CD8-positive, alpha-beta memory T cell (primary cell): ENCODE data around the gene BAG5. TPM values are rescaled to one million over a fixed set of nuclear protein-coding genes. Genes with fewer than 3 reads are reported as not detected.

Experiments used
- CTCF ChIA-PET: fragments of 350-600 bp; sonication (Branson Sonifier 250); formaldehyde crosslinking; loops from one replicate; lab custom pipeline; 2021; ENCODE audit warnings: antibody characterized with exemption; lab: Charles Lee
- POLR2A ChIA-PET: fragments of 350-600 bp; sonication (Branson Sonifier 250); formaldehyde crosslinking; loops from one replicate; lab custom pipeline; 2021; ENCODE audit warnings: antibody characterized with exemption; lab: Charles Lee
- DNase-seq, 5 donors: peaks; one replicate each; pipeline versions ENCODE4 v3.0.0 to v3.0.0-alpha.2; 2020 to 2022; ENCODE audit warnings: mixed read lengths in 1 of 5
- H3K27ac ChIP-seq: one replicate; pipeline ENCODE4 v1.7.0; 2013; ENCODE audit warnings: low read depth, mild to moderate bottlenecking, low read length, moderate library complexity
- H3K27me3 ChIP-seq: 2 replicates; pipeline ENCODE4 v1.7.0; 2013; ENCODE audit warnings: low read length, mild to moderate bottlenecking; ENCODE audit not compliant: insufficient read depth, poor library complexity, severe bottlenecking
- H3K36me3 ChIP-seq: 2 replicates; pipeline ENCODE4 v1.7.0; 2013; ENCODE audit warnings: mild to moderate bottlenecking, low read length, moderate library complexity; ENCODE audit not compliant: insufficient read depth
- H3K4me1 ChIP-seq: 2 replicates; pipeline ENCODE4 v1.7.0; 2013; ENCODE audit warnings: mild to moderate bottlenecking, low read length, moderate library complexity; ENCODE audit not compliant: insufficient read depth
- H3K4me3 ChIP-seq: 2 replicates; pipeline ENCODE4 v1.7.0; 2013; ENCODE audit warnings: mild to moderate bottlenecking, low read length
- H3K9me3 ChIP-seq: 2 replicates; pipeline ENCODE4 v1.7.0; 2013; ENCODE audit warnings: mild to moderate bottlenecking, low read length
- H3K27ac Mint-ChIP-seq, 8 donors: one replicate each; pipeline ENCODE4 v1.8.0; 2020 to 2021; ENCODE audit warnings: mixed read lengths in 8 of 8, mild to moderate bottlenecking in 6 of 8, inconsistent platforms in 3 of 8, moderate library complexity in 3 of 8
- H3K27me3 Mint-ChIP-seq, 2 donors: one replicate each; pipeline ENCODE4 v1.8.0; 2020 to 2021; ENCODE audit warnings: mixed read lengths in 2 of 2, mild to moderate bottlenecking in 1 of 2, moderate library complexity in 1 of 2
- H3K36me3 Mint-ChIP-seq, 3 donors: one replicate each; pipeline ENCODE4 v1.8.0; 2020 to 2021; ENCODE audit warnings: mixed read lengths in 3 of 3, inconsistent platforms in 1 of 3, mild to moderate bottlenecking in 1 of 3
- H3K4me1 Mint-ChIP-seq, 3 donors: one replicate each; pipeline ENCODE4 v1.8.0; 2020 to 2021; ENCODE audit warnings: mixed read lengths in 3 of 3, inconsistent platforms in 1 of 3, mild to moderate bottlenecking in 1 of 3
- H3K4me3 Mint-ChIP-seq, 7 donors: one replicate each; pipeline ENCODE4 v1.8.0; 2020 to 2021; ENCODE audit warnings: mixed read lengths in 7 of 7, mild to moderate bottlenecking in 6 of 7, moderate library complexity in 4 of 7, inconsistent platforms in 2 of 7
- H3K9me3 Mint-ChIP-seq, 5 donors: one replicate each; pipeline ENCODE4 v1.8.0; 2020 to 2022; ENCODE audit warnings: mixed read lengths in 5 of 5, mild to moderate bottlenecking in 3 of 5, moderate library complexity in 2 of 5, inconsistent platforms in 1 of 5
- polyA plus RNA-seq: library from polyadenylated mRNA; unstranded; fragments of 300-500 nt; fragmentation: Illumina TruSeq; gene quantifications from one replicate; pipeline ENCODE4 v1.2.3, GENCODE V29; 2021
- total RNA-seq, 2 experiments: library from RNA; stranded (reverse); gene quantifications; one replicate each; pipeline ENCODE4 v1.2.3, GENCODE V29; 2021

BAG5 gene
- total and polyA plus RNA-seq, 3 experiments from 2014 or later, result 35.9 to 40.7 (median 38.1) TPM

DNA sequence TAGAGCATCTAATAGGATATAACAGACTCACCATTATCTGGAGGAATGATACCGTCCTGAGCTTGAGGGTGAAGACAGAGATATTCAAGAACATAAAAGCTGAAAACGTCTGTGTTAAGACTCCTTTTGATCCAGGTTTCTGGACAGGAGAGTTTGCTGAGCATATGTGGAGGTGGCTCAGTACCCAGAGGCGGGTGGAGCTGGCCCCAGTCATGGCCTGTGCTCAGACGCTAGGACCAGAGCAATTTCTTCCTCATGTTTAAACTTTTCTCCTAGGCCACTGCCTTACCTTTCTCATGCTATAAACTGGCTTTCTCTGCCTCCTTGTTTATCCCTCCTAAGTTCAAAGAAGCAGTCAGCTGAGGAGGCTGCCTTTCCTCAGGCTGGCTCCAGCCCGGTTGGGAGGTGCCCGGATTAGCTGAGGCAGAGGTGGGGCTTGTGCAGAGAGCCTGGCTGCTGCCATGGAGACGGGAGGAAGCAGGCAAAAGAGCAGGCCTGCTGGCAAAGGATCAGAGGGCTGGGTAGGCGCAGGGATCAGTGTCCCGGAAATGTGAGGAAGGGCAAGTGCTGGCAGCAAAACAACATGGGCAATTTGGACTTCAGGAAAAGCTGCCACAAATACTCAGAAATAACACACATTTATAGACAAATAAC lies 14.0 kb upstream of the BAG5 start:
- Mint-ChIP-seq H3K4me3 (no peak overlapping the region), H3K36me3 (peaks cover 0 to 58% (median 8%) of the 10 kb centered on the region in 3 donors), H3K9me3 (no peaks in the 10 kb centered on the region), H3K27me3 (no peaks in the 10 kb centered on the region), H3K27ac (peak overlapping the region in 1 of 8 donors; percentile 38), H3K4me1 (peaks cover 0 to 3% (median 0%) of the 10 kb centered on the region in 3 donors)
- Histone ChIP-seq H3K4me1 (no peaks in the 10 kb centered on the region), H3K27ac (no peak overlapping the region), H3K36me3 (peaks cover 16% of the 10 kb centered on the region), H3K9me3 (no peaks in the 10 kb centered on the region), H3K27me3 (no peaks in the 10 kb centered on the region), H3K4me3 (no peak overlapping the region)
- ChIA-PET CTCF (no interaction called here), POLR2A (no interaction called here)
- no peak for DNase-seq

DNA sequence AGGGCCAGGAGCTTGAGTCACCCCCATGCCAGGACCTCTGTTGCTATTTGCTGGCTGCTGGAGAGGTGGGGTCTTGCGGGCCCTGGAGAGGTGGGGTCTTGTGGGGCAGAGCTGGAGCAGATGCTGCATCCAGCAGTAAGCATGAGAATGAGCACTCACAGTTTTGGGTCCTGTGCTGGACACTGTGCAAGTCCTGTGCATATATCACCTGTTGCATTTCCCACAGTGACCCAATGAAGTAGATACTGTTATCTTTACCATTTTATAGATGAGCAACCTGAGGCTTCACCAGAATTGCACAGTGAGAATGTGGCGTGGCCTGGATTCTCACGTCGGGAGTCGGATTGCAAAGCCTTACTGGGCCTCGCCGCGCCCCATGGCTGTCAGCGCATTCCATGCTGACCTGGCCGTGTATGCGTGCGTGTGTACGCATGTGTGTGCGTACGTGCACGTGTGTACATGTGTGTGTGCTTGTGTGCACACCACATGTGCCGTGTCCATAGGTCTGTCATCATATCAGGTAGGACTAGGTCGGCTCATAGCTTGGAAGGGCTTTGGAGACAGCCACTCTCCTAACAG lies 12.3 kb upstream of the BAG5 start:
- Histone ChIP-seq H3K27ac (no peak overlapping the region), H3K36me3 (peaks cover 16% of the 10 kb centered on the region), H3K4me1 (no peaks in the 10 kb centered on the region), H3K27me3 (no peaks in the 10 kb centered on the region), H3K9me3 (no peaks in the 10 kb centered on the region), H3K4me3 (no peak overlapping the region)
- POLR2A ChIA-PET, result no interaction called here
- no peaks in the 10 kb centered on the region for H3K27me3 Mint-ChIP-seq
- no peak overlapping the region for H3K27ac Mint-ChIP-seq
- H3K4me1 Mint-ChIP-seq, result peaks cover 0 to 3% (median 0%) of the 10 kb centered on the region in 3 donors
- no peak for DNase-seq
- no peak overlapping the region for H3K4me3 Mint-ChIP-seq
- CTCF ChIA-PET, result no interaction called here
- H3K36me3 Mint-ChIP-seq, result peaks cover 0 to 52% (median 8%) of the 10 kb centered on the region in 3 donors
- no peaks in the 10 kb centered on the region for H3K9me3 Mint-ChIP-seq

- ChIA-PET CTCF (no interaction called here), POLR2A (interaction anchor here (0.6 kb wide), 1 partner anchor 693 kb away, joined by 8 read pairs; no protein-coding TSS in a partner anchor)
- Mint-ChIP-seq H3K9me3 (no peaks in the 10 kb centered on the region), H3K27ac (peak overlapping the region in 1 of 8 donors; percentile 51), H3K4me3 (no peak overlapping the region), H3K36me3 (peaks cover 0 to 52% (median 8%) of the 10 kb centered on the region in 3 donors), H3K4me1 (peaks cover 0 to 4% (median 4%) of the 10 kb centered on the region in 3 donors), H3K27me3 (no peaks in the 10 kb centered on the region)
- Histone ChIP-seq H3K27me3 (no peaks in the 10 kb centered on the region), H3K27ac (no peak overlapping the region), H3K4me3 (no peak overlapping the region), H3K4me1 (no peaks in the 10 kb centered on the region), H3K9me3 (no peaks in the 10 kb centered on the region), H3K36me3 (peaks cover 16% of the 10 kb centered on the region)
- no peak for DNase-seq
These were observed 11.6 kb upstream of the BAG5 start for GRCh38 chr14:103574104-103574503.

GRCh38 chr14:103569408-103569807 lies 7.0 kb upstream of the BAG5 start:
- ChIA-PET POLR2A (no interaction called here), CTCF (interaction anchor here (1.0 kb wide), 1 partner anchor 38 kb away, joined by 3 read pairs; no protein-coding TSS in a partner anchor)
- Histone ChIP-seq H3K4me1 (no peaks in the 10 kb centered on the region), H3K36me3 (peaks cover 7% of the 10 kb centered on the region), H3K4me3 (no peak overlapping the region), H3K9me3 (no peaks in the 10 kb centered on the region), H3K27ac (no peak overlapping the region), H3K27me3 (no peaks in the 10 kb centered on the region)
- Mint-ChIP-seq H3K27me3 (no peaks in the 10 kb centered on the region), H3K4me3 (no peak overlapping the region), H3K36me3 (peaks cover 0 to 24% (median 2%) of the 10 kb centered on the region in 3 donors), H3K9me3 (no peaks in the 10 kb centered on the region), H3K27ac (peak overlapping the region in 1 of 8 donors; percentile 26), H3K4me1 (peaks cover 10 to 28% (median 14%) of the 10 kb centered on the region in 3 donors)
- DNase-seq, result no peak

- no peak for DNase-seq
- H3K4me3 ChIP-seq, result no peak overlapping the region
- H3K36me3 Mint-ChIP-seq, result peaks cover 0 to 20% (median 0%) of the 10 kb centered on the region in 3 donors
- CTCF ChIA-PET, result interaction anchor here (1.0 kb wide), 1 partner anchor 38 kb away, joined by 3 read pairs; no protein-coding TSS in a partner anchor
- no peaks in the 10 kb centered on the region for H3K27me3 Mint-ChIP-seq
- no peaks in the 10 kb centered on the region for H3K9me3 ChIP-seq
- H3K9me3 Mint-ChIP-seq, result no peaks in the 10 kb centered on the region
- no peaks in the 10 kb centered on the region for H3K27me3 ChIP-seq
- no peak overlapping the region for H3K27ac ChIP-seq
- peaks cover 4% of the 10 kb centered on the region for H3K4me1 ChIP-seq
- H3K4me1 Mint-ChIP-seq, result peaks cover 13 to 32% (median 18%) of the 10 kb centered on the region in 3 donors
- no peak overlapping the region for H3K4me3 Mint-ChIP-seq
- H3K27ac Mint-ChIP-seq, result no peak overlapping the region
- H3K36me3 ChIP-seq, result peaks cover 3% of the 10 kb centered on the region
- POLR2A ChIA-PET, result no interaction called here
These were observed 6.5 kb upstream of the BAG5 start for GRCh38 chr14:103568952-103569351.

GRCh38 chr14:103563844-103564505 lies 1.5 kb upstream of the BAG5 start:
- no peaks in the 10 kb centered on the region for H3K27me3 ChIP-seq
- no peak overlapping the region for H3K4me3 ChIP-seq
- ChIA-PET CTCF (interaction anchor here (1.4 kb wide), 1 partner anchor 33 kb away, joined by 4 read pairs; no protein-coding TSS in a partner anchor), POLR2A (no interaction called here)
- H3K4me1 ChIP-seq, result peaks cover 33% of the 10 kb centered on the region
- H3K4me3 Mint-ChIP-seq, result peak overlapping the region; percentile 79 to 96 (median 90)
- peaks cover 45 to 67% (median 58%) of the 10 kb centered on the region in 3 donors for H3K4me1 Mint-ChIP-seq
- no peaks in the 10 kb centered on the region for H3K9me3 Mint-ChIP-seq
- H3K36me3 ChIP-seq, result peaks cover 14% of the 10 kb centered on the region
- no peaks in the 10 kb centered on the region for H3K27me3 Mint-ChIP-seq
- H3K27ac Mint-ChIP-seq, result peak overlapping the region in 5 of 8 donors; percentile 22 to 91 (median 70)
- no peak for DNase-seq
- H3K36me3 Mint-ChIP-seq, result peaks cover 0 to 36% (median 2%) of the 10 kb centered on the region in 3 donors
- no peaks in the 10 kb centered on the region for H3K9me3 ChIP-seq
- no peak overlapping the region for H3K27ac ChIP-seq

DNA sequence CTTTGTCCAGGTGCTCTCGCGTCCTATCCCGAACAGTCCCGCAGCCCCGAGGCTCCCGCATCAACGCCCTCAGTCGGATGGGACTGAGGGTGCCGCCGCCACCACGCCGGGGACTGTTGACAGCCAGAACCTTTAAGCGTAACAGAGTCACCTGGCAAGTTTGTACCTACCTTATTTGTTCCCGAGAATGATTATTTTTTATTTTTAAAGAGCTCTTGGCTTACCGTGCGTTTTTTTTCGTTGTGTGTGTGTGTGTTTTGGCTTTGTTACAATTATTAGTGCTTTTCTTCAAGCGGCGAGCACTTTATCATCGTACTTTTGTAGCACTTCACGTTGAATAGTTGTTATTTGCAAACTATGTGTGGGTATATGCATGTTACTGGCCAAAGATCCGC lies 766 bp upstream of the BAG5 start:
- peak overlapping the region; percentile 73 for H3K4me3 ChIP-seq
- ChIA-PET CTCF (interaction anchor here (1.4 kb wide), 1 partner anchor 32 kb away, joined by 4 read pairs; no protein-coding TSS in a partner anchor), POLR2A (no interaction called here)
- DNase-seq, result no peak
- Mint-ChIP-seq H3K27ac (peak overlapping the region; percentile 70 to 94 (median 84)), H3K27me3 (no peaks in the 10 kb centered on the region), H3K4me1 (peaks cover 50 to 74% (median 66%) of the 10 kb centered on the region in 3 donors), H3K4me3 (peak overlapping the region; percentile 85 to 96 (median 90)), H3K36me3 (peaks cover 0 to 42% (median 2%) of the 10 kb centered on the region in 3 donors), H3K9me3 (no peaks in the 10 kb centered on the region)
- H3K4me1 ChIP-seq, result peaks cover 39% of the 10 kb centered on the region
- peaks cover 19% of the 10 kb centered on the region for H3K36me3 ChIP-seq
- no peaks in the 10 kb centered on the region for H3K27me3 ChIP-seq
- H3K9me3 ChIP-seq, result no peaks in the 10 kb centered on the region
- H3K27ac ChIP-seq, result peak overlapping the region; percentile 79
